ENCODE results near the gene PPM1N.

The PPM1N gene

DNA sequence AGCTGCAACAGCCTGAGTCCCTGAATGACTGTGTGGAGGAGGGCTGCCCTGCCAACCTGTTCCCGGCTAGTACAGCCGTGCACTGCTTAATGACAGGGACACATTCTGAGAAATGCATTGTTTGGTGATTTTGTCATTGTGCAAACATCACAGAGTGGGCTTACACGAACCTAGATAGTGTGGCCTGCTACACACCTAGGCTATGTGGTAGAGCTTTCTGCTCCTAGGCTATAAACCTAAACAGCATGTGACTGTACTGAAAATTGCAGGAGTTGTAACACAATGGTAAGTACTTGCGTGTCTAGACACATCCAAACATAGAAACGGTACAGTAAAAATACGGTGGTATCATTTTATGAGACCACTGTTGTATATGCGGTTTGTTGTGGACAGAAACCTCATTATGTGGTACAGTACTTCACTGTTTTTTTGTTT is 44.0 kb downstream of the PPM1N start:
- DNase-seq: no peak

DNA sequence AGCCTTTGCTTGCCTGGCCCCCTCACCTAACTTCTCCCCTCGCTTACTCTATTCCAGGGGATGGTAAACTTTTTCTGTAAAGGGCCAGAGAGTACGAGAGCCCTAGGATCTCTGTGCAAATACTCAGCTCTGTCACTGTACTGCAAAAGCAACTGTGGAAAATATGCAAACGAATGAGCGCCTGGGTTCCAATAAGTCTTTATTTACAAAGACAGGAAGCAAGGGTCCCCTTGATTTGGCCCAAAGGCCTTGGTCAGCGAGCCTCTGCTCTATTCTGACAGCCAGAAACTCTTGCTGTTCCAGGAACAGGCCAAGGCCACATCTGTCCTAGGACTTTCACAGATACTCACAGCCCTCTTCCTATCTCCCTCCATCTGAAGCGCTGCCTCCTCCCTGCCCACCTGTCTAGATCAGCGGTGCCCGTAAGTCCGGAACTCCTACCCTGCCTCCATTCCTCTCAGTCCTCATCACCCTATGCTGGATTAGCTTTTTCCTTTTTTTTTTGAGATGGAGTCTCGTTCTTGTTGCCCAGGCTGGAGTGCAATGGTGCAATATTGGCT is 49.0 kb downstream of the PPM1N start:
- peak; percentile 13 to 46 for DNase-seq

DNA sequence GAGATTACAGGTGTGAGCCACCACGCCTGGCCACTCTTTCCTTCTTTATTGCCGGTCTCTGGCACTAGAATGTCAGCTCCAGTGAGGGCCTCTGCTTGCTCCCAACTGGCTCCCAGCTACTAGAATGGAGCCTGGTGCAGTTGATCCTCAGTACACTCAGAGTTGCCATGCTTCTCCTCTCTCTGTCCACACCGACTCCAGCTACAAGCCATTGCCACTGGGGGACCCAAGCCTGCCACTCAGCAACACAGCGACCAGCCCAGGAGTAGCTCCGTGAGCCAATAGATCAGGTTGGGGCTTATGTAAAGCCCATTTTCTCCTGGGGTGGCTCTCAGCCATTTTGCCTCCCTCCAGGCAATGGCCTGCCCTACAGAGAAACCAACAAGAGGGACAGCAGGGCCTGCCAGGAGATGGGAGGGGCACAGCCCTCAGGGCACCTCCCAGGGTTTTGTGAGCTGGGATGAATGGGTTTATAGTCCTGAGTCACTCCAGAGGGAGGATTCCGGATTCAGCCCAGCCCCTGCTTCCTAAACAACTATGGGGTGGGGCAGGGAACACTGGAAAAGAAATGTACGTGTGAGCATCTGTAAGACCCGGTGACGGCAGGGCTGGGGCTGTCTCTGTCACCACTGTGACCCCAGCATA is 49.8 kb downstream of the PPM1N start:
- no peak for DNase-seq

All from NCI-H526 (cell line).